ENCODE data around the gene CSNK2A3. TPM values are rescaled to one million over a fixed set of nuclear protein-coding genes. Genes with fewer than 3 reads are reported as not detected.

CSNK2A3 gene
- total RNA-seq, 1 donor from 2014 or later, result 3.5 TPM

DNA sequence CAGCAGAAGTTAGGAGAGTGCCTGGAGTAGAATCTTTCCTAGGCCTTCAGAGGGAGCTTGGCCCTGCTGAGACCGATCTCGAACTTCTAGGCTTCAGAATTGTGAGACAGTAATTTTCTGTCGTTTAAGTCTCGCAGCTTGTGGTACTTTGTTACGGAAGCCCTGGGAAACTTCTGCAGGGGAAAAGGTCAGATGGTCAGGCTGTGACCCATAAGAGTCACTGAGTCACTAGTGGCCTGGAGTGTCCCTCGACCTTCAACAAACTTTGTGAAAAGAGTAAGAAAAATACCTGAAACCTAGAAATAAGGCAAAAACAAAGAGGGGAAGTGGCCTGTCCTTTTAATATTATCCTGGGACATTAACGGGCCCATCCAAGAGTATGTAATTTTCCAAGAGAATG is 34.6 kb downstream of the CSNK2A3 start:
- Mint-ChIP-seq H3K27me3 (ENCODE audit: low read depth) (no peaks in the 10 kb centered on the region), H3K4me1 (ENCODE audit: low read depth) (peaks cover 11% of the 10 kb centered on the region), H3K36me3 (ENCODE audit: low read depth) (peaks cover 29% of the 10 kb centered on the region), H3K27ac (ENCODE audit: unreplicated experiment) (no peak overlapping the region), H3K9me3 (ENCODE audit: low read depth) (peaks cover 11% of the 10 kb centered on the region), H3K4me3 (ENCODE audit: unreplicated experiment) (no peak overlapping the region)
- no peak for DNase-seq (ENCODE audit: low spot score)
- no peak for TF ChIP-seq CTCF (IDR thresholded peaks at IDR 0.05)

DNA sequence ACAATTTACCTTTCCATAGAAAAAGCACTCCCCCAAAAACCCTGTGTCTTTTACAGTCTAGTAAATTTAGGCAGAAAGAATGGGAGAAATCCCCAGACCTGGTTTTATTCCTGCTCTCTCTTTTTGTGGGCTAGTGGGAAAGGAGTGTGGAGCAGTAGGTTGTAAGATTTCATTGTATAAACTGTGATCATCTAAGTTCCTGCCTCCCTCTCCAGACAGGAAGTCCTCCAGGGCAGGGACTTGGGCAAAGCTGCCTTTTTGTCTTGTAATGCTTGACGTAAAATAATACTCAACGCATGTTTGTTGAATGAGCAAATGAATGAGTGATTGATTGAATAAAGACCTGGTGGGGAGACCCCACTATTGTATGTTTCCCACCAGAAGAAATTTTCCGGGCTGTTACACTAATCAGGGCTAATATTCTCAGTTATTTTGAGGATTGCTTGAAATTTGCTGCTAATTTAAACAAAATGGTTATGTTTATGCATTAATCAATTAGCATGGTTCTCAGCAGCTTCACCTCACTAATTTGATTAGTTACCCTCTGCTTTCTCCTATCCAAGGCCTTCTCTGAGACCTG is 36.3 kb downstream of the CSNK2A3 start:
- DNase-seq (ENCODE audit: low spot score), result no peak
- Mint-ChIP-seq H3K27ac (ENCODE audit: unreplicated experiment) (no peak overlapping the region), H3K36me3 (ENCODE audit: low read depth) (peaks cover 16% of the 10 kb centered on the region), H3K4me1 (ENCODE audit: low read depth) (peaks cover 21% of the 10 kb centered on the region), H3K27me3 (ENCODE audit: low read depth) (no peaks in the 10 kb centered on the region), H3K9me3 (ENCODE audit: low read depth) (no peaks in the 10 kb centered on the region), H3K4me3 (ENCODE audit: unreplicated experiment) (no peak overlapping the region)
- no peak for TF ChIP-seq CTCF (IDR thresholded peaks at IDR 0.05)

- Mint-ChIP-seq H3K27ac (ENCODE audit: unreplicated experiment) (no peak overlapping the region), H3K27me3 (ENCODE audit: low read depth) (no peaks in the 10 kb centered on the region)
- no peak for TF ChIP-seq CTCF (IDR thresholded peaks at IDR 0.05)
Observed at GRCh38 chr11:11313902-11314692, 39.0 kb downstream of the CSNK2A3 start.

GRCh38 chr11:11313426-11313825 is 39.6 kb downstream of the CSNK2A3 start:
- H3K4me1 Mint-ChIP-seq (ENCODE audit: low read depth), result peaks cover 21% of the 10 kb centered on the region
- no peak overlapping the region for H3K4me3 Mint-ChIP-seq (ENCODE audit: unreplicated experiment)
- H3K36me3 Mint-ChIP-seq (ENCODE audit: low read depth), result peaks cover 24% of the 10 kb centered on the region
- no peak for TF ChIP-seq CTCF (IDR thresholded peaks at IDR 0.05)
- no peaks in the 10 kb centered on the region for H3K27me3 Mint-ChIP-seq (ENCODE audit: low read depth)
- DNase-seq (ENCODE audit: low spot score), result no peak
- peak overlapping the region; percentile 38 for H3K27ac Mint-ChIP-seq (ENCODE audit: unreplicated experiment)
- no peaks in the 10 kb centered on the region for H3K9me3 Mint-ChIP-seq (ENCODE audit: low read depth)

More at GRCh38 chr11:11313902-11314692, 39.0 kb downstream of the CSNK2A3 start:
- Mint-ChIP-seq H3K36me3 (ENCODE audit: low read depth) (peaks cover 24% of the 10 kb centered on the region), H3K4me1 (ENCODE audit: low read depth) (peaks cover 21% of the 10 kb centered on the region), H3K9me3 (ENCODE audit: low read depth) (no peaks in the 10 kb centered on the region), H3K4me3 (ENCODE audit: unreplicated experiment) (no peak overlapping the region)
- DNase-seq (ENCODE audit: low spot score), result no peak

GRCh38 chr11:11312738-11313137 is 40.3 kb downstream of the CSNK2A3 start:
- H3K36me3 Mint-ChIP-seq (ENCODE audit: low read depth), result peaks cover 20% of the 10 kb centered on the region
- no peak for TF ChIP-seq CTCF (IDR thresholded peaks at IDR 0.05)
- no peak overlapping the region for H3K4me3 Mint-ChIP-seq (ENCODE audit: unreplicated experiment)
- no peaks in the 10 kb centered on the region for H3K9me3 Mint-ChIP-seq (ENCODE audit: low read depth)
- H3K27me3 Mint-ChIP-seq (ENCODE audit: low read depth), result no peaks in the 10 kb centered on the region
- H3K4me1 Mint-ChIP-seq (ENCODE audit: low read depth), result peaks cover 21% of the 10 kb centered on the region
- H3K27ac Mint-ChIP-seq (ENCODE audit: unreplicated experiment), result no peak overlapping the region
- no peak for DNase-seq (ENCODE audit: low spot score)
